Measurements from ENCODE around the gene ATP6V0D1.
"Not testable (repeated sequence)": the region's sequence is repeated elsewhere in the genome, so short reads cannot be mapped to it uniquely, and the experiment has no call there.

Gene ATP6V0D1

DNA sequence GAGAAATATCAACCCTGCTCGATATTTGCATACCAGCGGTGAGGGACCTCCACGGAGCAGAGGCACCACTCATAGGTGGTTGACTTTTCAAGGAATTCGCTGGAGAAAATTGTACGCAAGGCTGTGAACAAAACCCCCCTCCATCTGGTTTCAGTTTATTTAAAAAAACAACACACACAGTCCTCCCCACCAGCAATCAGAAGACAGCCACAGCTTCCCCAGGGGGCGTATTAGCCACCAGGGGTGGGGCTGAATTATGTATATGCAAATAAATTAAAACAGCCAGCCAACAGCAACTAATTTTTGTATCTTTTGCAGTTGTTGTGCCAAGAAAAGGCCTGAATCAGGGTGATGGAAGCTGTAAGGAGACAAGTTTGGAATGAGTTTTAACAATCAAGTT, 55.9 kb downstream of the ATP6V0D1 start:
- no peak for DNase-seq (ENCODE audit: low spot score in 2 of 2)
- Mint-ChIP-seq H3K9me3 (no peaks in the 10 kb centered on the region), H3K4me3 (no peak overlapping the region), H3K36me3 (ENCODE audit: insufficient read depth) (peaks cover 2% of the 10 kb centered on the region), H3K4me1 (no peaks in the 10 kb centered on the region), H3K27ac (ENCODE audit: low read depth) (no peak overlapping the region), H3K27me3 (peaks cover 70% of the 10 kb centered on the region)
- ATAC-seq (replicated peaks; ENCODE audit: extremely low read depth, poor library complexity, severe bottlenecking), result no peak

DNA sequence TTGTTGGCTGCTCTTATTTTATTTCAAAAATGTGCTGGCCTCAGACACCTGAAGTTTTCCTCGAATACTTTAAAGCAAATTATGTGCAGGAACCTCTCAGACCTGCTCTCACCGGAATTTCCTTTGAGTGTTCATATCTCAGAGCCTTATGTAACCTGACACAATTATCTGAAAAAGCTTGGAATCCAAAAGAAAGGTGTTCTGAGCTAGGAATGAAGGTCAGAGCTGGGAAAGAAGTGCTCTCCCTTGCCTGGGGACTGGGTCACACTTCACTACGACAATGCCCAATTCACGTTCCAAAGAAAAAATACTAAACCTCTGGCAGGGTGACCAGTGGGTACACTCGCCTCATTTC, 56.7 kb downstream of the ATP6V0D1 start:
- Mint-ChIP-seq H3K36me3 (ENCODE audit: insufficient read depth) (no peaks in the 10 kb centered on the region), H3K27me3 (peaks cover 62% of the 10 kb centered on the region), H3K27ac (ENCODE audit: low read depth) (no peak overlapping the region), H3K9me3 (no peaks in the 10 kb centered on the region), H3K4me3 (no peak overlapping the region), H3K4me1 (no peaks in the 10 kb centered on the region)
- DNase-seq (ENCODE audit: low spot score in 2 of 2) (no peak), ATAC-seq (replicated peaks; ENCODE audit: extremely low read depth, poor library complexity, severe bottlenecking) (no peak)

DNA sequence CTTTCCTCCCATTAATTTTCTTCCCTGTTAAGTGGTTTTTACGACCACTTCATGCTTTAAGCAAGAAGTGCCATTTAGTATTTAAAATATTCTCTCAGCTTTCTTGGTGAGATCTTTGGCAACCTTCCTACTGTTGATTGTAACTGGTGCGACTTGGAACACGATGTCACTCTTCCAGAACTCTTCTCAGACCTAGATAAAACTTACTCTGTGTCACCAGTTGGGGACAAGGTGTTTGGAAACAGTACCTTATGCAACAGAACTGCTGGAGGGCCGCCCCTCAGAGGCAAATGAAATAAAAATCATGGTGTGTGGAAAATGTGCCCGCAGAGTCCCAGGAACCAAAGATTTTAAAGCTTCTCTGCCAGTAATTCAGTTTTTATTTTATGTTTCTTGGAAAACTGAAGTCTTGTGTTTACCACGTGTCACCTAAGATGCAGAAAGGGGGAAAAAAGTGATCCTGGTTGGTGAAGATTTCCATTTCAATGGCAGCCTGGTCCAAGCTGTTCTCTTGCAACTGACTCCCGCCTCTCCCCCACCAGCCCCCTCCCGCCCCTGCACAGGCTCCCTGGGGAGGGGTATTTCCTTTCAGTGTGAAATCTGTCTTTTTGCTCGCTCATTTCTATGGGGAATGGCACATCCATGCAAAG, 57.2 kb downstream of the ATP6V0D1 start:
- no peak overlapping the region for H3K27ac Mint-ChIP-seq (ENCODE audit: low read depth)
- H3K27me3 Mint-ChIP-seq, result peaks cover 57% of the 10 kb centered on the region
- H3K4me1 Mint-ChIP-seq, result no peaks in the 10 kb centered on the region
- H3K36me3 Mint-ChIP-seq (ENCODE audit: insufficient read depth), result no peaks in the 10 kb centered on the region
- ATAC-seq (replicated peaks; ENCODE audit: extremely low read depth, poor library complexity, severe bottlenecking) (no peak), DNase-seq (ENCODE audit: low spot score in 2 of 2) (no peak)
- H3K9me3 Mint-ChIP-seq, result no peaks in the 10 kb centered on the region
- no peak overlapping the region for H3K4me3 Mint-ChIP-seq

DNA sequence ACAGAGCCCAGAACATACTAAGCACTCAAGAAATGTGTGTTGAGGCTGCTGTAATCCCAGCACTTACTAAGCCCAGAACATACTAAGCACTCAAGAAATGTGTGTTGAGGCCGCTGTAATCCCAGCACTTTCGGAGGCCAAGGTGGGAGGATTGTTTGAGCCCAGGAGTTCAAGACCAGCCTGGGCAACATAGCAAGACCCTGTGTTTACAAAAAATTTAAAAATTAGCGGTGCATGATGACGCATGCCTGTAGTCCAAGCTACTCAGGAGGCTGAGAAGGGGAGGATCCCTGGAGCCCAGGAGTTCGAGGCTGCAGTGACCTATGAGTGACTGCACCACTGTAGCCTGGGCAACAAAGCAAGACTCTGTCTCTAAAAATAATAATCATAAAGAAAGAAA, 57.9 kb downstream of the ATP6V0D1 start:
- Mint-ChIP-seq H3K36me3 (ENCODE audit: insufficient read depth) (no peaks in the 10 kb centered on the region), H3K9me3 (no peaks in the 10 kb centered on the region), H3K27ac (ENCODE audit: low read depth) (no peak overlapping the region), H3K27me3 (peaks cover 50% of the 10 kb centered on the region), H3K4me3 (no peak overlapping the region), H3K4me1 (no peaks in the 10 kb centered on the region)
- DNase-seq (ENCODE audit: low spot score in 2 of 2) (no peak), ATAC-seq (replicated peaks; ENCODE audit: extremely low read depth, poor library complexity, severe bottlenecking) (no peak)

DNA sequence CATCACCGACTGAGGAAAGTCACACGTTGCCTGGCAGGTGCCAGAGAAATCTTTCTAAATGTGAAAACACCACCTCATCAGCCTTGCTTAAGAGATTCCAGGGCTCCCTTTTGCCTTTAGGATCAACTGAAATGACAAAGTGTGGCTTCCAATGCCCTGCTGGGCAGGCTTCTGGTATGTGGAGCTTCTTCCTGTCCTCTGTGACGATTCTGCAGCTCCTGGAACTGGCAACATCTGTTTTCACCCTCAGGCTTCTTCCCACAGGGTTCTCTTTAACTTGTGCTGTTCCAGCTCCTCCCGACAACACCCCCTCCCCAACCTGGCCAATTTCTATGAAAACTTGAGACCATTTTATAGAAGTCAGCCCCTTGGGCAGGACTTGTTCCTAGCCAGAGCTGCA, 59.9 kb downstream of the ATP6V0D1 start:
- no peak for DNase-seq (ENCODE audit: low spot score in 2 of 2)
- Mint-ChIP-seq H3K27me3 (peaks cover 39% of the 10 kb centered on the region), H3K9me3 (no peaks in the 10 kb centered on the region), H3K27ac (ENCODE audit: low read depth) (no peak overlapping the region), H3K36me3 (ENCODE audit: insufficient read depth) (peaks cover 1% of the 10 kb centered on the region), H3K4me3 (no peak overlapping the region), H3K4me1 (peaks cover 6% of the 10 kb centered on the region)
- no peak for ATAC-seq (replicated peaks; ENCODE audit: extremely low read depth, poor library complexity, severe bottlenecking)

DNA sequence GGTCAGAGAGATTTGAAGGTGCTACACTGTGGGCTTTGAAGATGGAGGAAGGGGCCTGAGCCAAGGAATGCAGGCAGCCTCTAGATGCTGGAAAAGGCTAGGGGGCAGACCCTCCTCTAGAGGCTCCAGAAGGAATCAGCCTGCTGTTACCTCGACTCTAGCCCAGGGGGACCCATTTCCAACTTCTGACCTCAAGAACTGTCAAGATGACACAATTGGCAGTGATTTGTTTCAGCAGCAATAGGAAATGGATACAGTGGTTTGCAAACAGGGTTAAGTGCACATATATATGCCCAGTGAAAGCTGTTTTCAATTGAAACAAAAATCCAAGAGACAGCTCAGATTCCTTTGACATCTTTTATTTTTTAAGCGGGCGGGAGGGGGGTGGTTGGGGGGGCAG, 61.0 kb downstream of the ATP6V0D1 start:
- ATAC-seq (replicated peaks; ENCODE audit: extremely low read depth, poor library complexity, severe bottlenecking) (no peak), DNase-seq (ENCODE audit: low spot score in 2 of 2) (no peak)
- Mint-ChIP-seq H3K27ac (ENCODE audit: low read depth) (no peak overlapping the region), H3K4me1 (peaks cover 11% of the 10 kb centered on the region), H3K36me3 (ENCODE audit: insufficient read depth) (peaks cover 1% of the 10 kb centered on the region), H3K27me3 (peaks cover 31% of the 10 kb centered on the region), H3K9me3 (no peaks in the 10 kb centered on the region), H3K4me3 (no peak overlapping the region)

DNA sequence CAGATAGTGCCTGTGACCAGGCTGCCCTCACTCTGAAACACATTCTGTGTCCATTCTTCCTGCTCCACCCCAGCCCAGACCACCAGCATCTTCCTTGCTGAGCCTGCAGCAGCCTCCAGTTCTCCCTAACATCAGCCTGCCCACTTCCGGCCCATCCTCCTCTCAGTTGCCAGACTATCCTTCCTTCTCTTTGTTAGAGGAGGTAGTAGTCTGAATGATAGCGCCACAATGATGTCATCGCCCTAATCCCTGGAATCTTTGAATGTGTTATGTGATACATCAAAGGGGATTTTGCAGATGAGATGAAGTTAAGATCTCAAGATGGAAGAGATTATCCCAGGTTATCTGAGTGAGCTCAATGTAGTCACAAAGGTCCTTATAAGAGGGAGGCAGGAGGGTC, 61.5 kb downstream of the ATP6V0D1 start:
- Mint-ChIP-seq H3K9me3 (no peaks in the 10 kb centered on the region), H3K27me3 (peaks cover 28% of the 10 kb centered on the region), H3K36me3 (ENCODE audit: insufficient read depth) (peaks cover 1% of the 10 kb centered on the region), H3K4me3 (no peak overlapping the region), H3K4me1 (peaks cover 12% of the 10 kb centered on the region), H3K27ac (ENCODE audit: low read depth) (no peak overlapping the region)
- DNase-seq (ENCODE audit: low spot score in 2 of 2), result no peak
- no peak for ATAC-seq (replicated peaks; ENCODE audit: extremely low read depth, poor library complexity, severe bottlenecking)

DNA sequence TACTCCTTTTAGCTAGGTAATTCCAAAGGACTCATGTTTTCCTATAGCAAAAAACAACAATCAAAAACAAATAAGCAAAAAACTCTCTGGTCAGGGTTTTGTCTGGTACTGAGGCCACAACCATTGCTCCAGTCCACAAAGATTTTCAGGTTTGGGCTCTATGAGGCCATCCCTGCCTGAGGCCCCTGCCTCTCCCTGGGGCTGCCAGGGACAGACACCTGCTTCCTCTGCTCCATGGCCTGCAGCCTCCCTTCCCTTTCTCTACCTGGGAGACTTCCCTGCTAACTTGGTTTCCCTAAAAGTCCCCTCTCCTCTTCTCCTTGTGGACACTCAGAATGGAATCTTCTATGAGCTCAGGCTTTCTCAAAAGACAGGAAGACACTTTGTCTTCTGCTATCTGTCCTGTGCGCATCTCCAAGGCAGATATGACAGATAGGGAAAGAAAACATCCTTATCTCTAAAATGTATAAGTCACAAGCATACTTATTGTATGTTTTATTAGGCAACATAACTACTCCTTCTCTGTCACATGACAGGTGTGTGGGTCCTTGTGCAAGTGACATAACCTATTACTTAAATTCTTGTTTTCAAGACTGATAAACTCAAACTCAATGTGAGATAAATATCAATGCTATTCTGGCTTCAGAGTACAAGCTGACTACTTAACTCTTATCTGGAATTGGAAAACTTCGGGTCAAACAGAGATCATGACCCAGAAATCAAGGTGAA, 63.5 kb downstream of the ATP6V0D1 start:
- H3K27ac Mint-ChIP-seq (ENCODE audit: low read depth), result no peak overlapping the region
- H3K36me3 Mint-ChIP-seq (ENCODE audit: insufficient read depth), result peaks cover 1% of the 10 kb centered on the region
- peaks cover 18% of the 10 kb centered on the region for H3K4me1 Mint-ChIP-seq
- H3K4me3 Mint-ChIP-seq, result peak overlapping the region; percentile 80
- DNase-seq (ENCODE audit: low spot score in 2 of 2) (no peak), ATAC-seq (replicated peaks; ENCODE audit: extremely low read depth, poor library complexity, severe bottlenecking) (no peak)
- H3K9me3 Mint-ChIP-seq, result no peaks in the 10 kb centered on the region
- peaks cover 13% of the 10 kb centered on the region for H3K27me3 Mint-ChIP-seq

DNA sequence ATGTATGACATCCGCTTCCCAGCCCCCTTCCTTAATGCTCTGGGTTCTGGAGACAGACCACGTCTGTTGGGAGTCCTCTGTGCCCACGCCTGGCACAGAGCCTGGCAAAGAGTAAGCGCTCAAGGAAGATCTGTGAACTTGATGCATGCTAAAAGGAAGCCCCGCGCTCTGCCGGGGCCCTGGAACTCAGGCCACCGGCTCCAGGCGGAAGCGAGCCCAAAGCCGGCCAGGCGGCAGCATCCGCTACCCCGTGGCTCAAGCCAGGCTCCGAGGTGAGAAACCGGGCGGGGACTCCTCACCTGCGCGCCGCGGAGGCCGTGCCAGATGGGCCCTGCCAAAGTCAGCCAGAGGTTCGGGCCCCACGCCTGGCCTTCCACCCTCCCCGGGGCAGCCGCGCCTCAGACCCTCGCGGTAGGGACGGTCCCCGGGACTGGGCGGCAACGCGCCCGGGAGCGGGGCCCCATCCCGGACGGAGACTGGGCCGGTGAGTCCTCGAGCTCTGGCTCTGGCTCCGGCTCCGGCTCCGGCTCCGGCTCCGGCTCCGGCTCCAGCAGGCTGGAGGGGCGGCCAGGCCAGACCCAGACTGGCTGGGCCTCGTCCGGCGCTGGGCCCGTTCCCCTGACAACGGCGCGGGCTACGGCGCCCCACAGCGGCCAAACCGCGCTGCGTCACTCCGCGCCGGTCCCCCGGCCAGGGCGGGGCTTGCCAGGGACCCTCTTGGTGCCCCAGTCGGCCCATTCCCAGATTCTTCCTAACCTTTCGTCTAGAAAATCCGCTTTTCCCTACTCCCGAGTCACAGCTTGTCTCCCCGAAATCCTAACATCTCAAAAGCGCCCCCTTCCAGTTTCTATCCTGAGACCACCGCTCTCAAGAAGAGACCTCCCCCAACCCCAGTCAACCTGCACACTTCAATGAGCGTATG, 64.8 kb downstream of the ATP6V0D1 start, which contains the start of gene ZDHHC1:
ZDHHC1 (minus strand) TSS at position 606 of the 922 bp plus-strand sequence. CDS start 8,702 bp downstream, outside the sequence.
- Mint-ChIP-seq H3K4me1 (peaks cover 18% of the 10 kb centered on the region), H3K9me3 (no peaks in the 10 kb centered on the region), H3K27me3 (peaks cover 9% of the 10 kb centered on the region), H3K27ac (ENCODE audit: low read depth) (no peak within 1 kb of the TSS), H3K36me3 (ENCODE audit: insufficient read depth) (peaks cover 1% of the 10 kb centered on the region), H3K4me3 (peak within 1 kb of the TSS; percentile 80)
- DNase-seq (ENCODE audit: low spot score in 2 of 2) (peak in 1 of 2 donors; percentile 31), ATAC-seq (replicated peaks; ENCODE audit: extremely low read depth, poor library complexity, severe bottlenecking) (peak; percentile 79)

DNA sequence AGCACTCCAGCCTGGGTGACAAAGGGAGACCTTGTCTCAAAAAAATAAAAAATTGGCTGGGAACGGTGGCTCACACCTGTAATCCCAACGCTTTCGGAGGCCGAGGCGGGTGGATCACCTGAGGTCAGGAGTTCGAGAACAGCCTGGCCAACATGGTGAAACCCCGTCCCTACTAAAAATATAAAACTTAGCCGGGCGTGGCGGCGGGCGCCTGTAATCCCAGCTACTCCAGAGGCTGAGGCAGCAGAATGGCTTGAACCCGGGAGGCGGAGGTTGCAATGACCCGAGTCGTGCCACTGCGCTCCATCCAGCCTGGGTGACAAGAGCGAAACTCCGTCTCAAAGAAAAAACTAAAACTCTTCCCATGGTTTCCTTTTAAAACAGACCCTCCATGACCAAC, 65.5 kb downstream of the ATP6V0D1 start:
- H3K4me3 Mint-ChIP-seq, result peak overlapping the region; percentile 50
- not testable (repeated sequence) for H3K27me3 Mint-ChIP-seq; H3K9me3 Mint-ChIP-seq; ATAC-seq (replicated peaks; ENCODE audit: extremely low read depth, poor library complexity, severe bottlenecking); H3K36me3 Mint-ChIP-seq (ENCODE audit: insufficient read depth); DNase-seq (ENCODE audit: low spot score in 2 of 2); H3K27ac Mint-ChIP-seq (ENCODE audit: low read depth)
- peaks cover 18% of the 10 kb centered on the region for H3K4me1 Mint-ChIP-seq

DNA sequence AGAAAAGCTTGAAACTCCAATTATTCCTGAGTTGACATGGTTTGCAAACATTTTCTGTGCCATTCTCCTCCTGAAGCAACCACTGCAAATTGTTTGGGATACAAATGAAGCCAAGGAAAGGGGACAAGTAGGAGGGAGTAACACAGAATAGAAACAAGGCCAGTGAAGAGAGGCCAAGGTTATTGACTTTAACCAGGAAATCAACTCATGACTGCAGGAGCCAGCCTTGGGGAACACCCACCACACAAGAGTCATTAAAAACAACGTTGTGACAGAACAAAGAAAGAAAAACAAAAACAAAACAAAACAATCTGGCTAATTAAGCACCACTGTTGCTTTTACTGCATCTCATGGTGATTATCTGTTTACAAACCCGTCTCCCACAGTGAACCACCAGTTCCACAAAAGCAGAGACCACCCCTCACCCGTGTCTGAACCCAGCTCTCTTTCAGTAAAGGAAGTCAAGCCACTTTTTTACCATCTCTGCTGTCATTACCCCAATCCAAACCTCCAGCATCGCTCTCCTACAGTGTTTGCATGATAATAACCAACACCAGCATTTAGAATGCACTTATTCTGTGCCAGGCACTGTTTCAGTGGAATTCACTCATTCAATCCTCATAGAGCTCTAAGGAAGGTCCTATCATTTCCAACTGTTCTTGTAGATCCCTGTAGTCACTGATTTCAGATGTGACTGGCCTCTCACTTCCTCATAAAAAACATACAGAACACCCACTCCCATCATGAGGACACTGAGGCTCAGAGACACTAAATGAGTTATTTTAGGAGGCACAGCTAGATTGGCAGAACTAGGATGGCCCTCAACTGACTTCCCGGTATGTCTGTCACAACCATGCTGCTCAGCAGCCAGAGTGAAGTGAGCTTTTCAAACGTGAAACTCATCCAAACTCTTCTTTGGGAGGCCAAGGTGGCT, 66.7 kb downstream of the ATP6V0D1 start:
- H3K27ac Mint-ChIP-seq (ENCODE audit: low read depth), result no peak overlapping the region
- no peak overlapping the region for H3K4me3 Mint-ChIP-seq
- peaks cover 18% of the 10 kb centered on the region for H3K4me1 Mint-ChIP-seq
- ATAC-seq (replicated peaks; ENCODE audit: extremely low read depth, poor library complexity, severe bottlenecking) (no peak), DNase-seq (ENCODE audit: low spot score in 2 of 2) (no peak)
- H3K27me3 Mint-ChIP-seq, result peaks cover 14% of the 10 kb centered on the region
- peaks cover 1% of the 10 kb centered on the region for H3K36me3 Mint-ChIP-seq (ENCODE audit: insufficient read depth)
- no peaks in the 10 kb centered on the region for H3K9me3 Mint-ChIP-seq

DNA sequence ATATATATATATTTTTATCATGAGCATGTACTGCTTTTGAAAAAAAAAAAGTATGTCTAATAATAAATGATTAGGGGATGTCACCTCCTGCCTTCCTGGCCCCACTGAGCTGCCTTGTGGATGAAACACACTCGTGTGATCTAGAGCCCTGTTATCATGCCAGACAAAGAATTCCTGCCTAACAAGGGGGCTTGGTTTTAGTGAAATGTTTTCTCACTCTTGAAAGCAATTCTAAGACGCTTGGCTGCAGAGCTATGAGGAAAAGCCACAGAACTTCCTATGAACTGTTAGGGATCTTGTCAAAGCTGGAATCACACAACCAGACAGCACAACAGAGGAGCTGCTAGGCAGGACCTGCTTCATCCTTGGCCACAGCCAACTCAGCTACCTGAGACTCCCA, 68.7 kb downstream of the ATP6V0D1 start:
- peaks cover 1% of the 10 kb centered on the region for H3K36me3 Mint-ChIP-seq (ENCODE audit: insufficient read depth)
- H3K9me3 Mint-ChIP-seq, result no peaks in the 10 kb centered on the region
- no peak for DNase-seq (ENCODE audit: low spot score in 2 of 2)
- H3K27me3 Mint-ChIP-seq, result peaks cover 12% of the 10 kb centered on the region
- no peak overlapping the region for H3K4me3 Mint-ChIP-seq
- no peak for ATAC-seq (replicated peaks; ENCODE audit: extremely low read depth, poor library complexity, severe bottlenecking)
- peaks cover 18% of the 10 kb centered on the region for H3K4me1 Mint-ChIP-seq
- no peak overlapping the region for H3K27ac Mint-ChIP-seq (ENCODE audit: low read depth)
